OCI-LY3 (cell line): ENCODE results near the gene ZNF497.

Experiments
- CTCF ChIP-seq: fragments of 200-600, 300-600 bp; sonication (generic); IDR thresholded peaks from 2 replicates; pipeline ENCODE4 v1.5.1; 2014; ENCODE audit warnings: antibody characterized with exemption, low read length, low read depth
- EZH2phosphoT487 ChIP-seq: fragments of 200-600 bp; shearing (Covaris generic); IDR thresholded peaks from 2 replicates; pipeline ENCODE4 v1.6.1; 2018; ENCODE audit warnings: antibody characterized with exemption, mixed run types, low read depth

- TF ChIP-seq CTCF (no peak), EZH2phosphoT487 (no peak)
Observed at GRCh38 chr19:58366585-58367430, 4.3 kb upstream of the ZNF497 start.
